Measurements from ENCODE around the gene MALRD1.
A peak's percentile ranks its signal among the peaks of the same experiment; 100 is the strongest.

DNA sequence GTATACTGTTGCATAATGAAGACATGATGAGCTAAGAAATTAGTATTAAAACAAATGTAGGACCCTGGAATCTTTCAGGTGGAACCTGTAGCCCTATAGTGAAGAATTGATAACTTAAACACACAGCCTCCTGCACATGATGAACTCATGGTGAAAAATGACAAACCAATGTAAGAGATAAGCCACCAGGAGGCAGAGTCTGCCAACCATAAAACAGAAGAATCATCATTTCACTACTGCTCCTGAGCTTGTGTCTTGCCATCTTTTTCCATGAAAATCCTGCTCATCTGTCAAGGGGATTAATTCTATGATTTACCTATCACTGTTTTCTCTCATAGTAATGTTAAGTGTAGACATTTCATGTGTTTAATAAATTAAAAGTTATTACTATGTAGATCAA lies 363.9 kb downstream of the MALRD1 start:
- TF ChIP-seq, protein P1, sequence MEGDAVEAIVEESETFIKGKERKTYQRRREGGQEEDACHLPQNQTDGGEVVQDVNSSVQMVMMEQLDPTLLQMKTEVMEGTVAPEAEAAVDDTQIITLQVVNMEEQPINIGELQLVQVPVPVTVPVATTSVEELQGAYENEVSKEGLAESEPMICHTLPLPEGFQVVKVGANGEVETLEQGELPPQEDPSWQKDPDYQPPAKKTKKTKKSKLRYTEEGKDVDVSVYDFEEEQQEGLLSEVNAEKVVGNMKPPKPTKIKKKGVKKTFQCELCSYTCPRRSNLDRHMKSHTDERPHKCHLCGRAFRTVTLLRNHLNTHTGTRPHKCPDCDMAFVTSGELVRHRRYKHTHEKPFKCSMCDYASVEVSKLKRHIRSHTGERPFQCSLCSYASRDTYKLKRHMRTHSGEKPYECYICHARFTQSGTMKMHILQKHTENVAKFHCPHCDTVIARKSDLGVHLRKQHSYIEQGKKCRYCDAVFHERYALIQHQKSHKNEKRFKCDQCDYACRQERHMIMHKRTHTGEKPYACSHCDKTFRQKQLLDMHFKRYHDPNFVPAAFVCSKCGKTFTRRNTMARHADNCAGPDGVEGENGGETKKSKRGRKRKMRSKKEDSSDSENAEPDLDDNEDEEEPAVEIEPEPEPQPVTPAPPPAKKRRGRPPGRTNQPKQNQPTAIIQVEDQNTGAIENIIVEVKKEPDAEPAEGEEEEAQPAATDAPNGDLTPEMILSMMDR (IDR thresholded peaks at IDR 0.05), result peak; percentile 25; the same call in 1 of the 2 replicates
- TF ChIP-seq TCF7L2 (IDR thresholded peaks at IDR 0.05; ENCODE audit: low read depth, low read length) (no peak), POLR2AphosphoS5 (IDR thresholded peaks at IDR 0.05; ENCODE audit: low read depth, low read length) (no peak), SIN3A (IDR thresholded peaks at IDR 0.05; ENCODE audit: borderline replicate concordance, insufficient read depth, low read depth, low read length) (no peak)
- TF ChIP-seq, protein P2, sequence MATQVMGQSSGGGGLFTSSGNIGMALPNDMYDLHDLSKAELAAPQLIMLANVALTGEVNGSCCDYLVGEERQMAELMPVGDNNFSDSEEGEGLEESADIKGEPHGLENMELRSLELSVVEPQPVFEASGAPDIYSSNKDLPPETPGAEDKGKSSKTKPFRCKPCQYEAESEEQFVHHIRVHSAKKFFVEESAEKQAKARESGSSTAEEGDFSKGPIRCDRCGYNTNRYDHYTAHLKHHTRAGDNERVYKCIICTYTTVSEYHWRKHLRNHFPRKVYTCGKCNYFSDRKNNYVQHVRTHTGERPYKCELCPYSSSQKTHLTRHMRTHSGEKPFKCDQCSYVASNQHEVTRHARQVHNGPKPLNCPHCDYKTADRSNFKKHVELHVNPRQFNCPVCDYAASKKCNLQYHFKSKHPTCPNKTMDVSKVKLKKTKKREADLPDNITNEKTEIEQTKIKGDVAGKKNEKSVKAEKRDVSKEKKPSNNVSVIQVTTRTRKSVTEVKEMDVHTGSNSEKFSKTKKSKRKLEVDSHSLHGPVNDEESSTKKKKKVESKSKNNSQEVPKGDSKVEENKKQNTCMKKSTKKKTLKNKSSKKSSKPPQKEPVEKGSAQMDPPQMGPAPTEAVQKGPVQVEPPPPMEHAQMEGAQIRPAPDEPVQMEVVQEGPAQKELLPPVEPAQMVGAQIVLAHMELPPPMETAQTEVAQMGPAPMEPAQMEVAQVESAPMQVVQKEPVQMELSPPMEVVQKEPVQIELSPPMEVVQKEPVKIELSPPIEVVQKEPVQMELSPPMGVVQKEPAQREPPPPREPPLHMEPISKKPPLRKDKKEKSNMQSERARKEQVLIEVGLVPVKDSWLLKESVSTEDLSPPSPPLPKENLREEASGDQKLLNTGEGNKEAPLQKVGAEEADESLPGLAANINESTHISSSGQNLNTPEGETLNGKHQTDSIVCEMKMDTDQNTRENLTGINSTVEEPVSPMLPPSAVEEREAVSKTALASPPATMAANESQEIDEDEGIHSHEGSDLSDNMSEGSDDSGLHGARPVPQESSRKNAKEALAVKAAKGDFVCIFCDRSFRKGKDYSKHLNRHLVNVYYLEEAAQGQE (IDR thresholded peaks at IDR 0.05; ENCODE audit: insufficient read depth in 1 of 2, low read depth in 2 of 2, low read length in 1 of 2), result no peak

All from Panc1 (cell line).